CD4-positive, alpha-beta T cell treated with Interleukin-4 for 4 hours (primary cell): ENCODE data around the gene HIVEP3.

Experiments
- DNase-seq: peaks from one replicate; pipeline ENCODE4 v3.0.0-alpha.2; 2020

HIVEP3 gene

DNA sequence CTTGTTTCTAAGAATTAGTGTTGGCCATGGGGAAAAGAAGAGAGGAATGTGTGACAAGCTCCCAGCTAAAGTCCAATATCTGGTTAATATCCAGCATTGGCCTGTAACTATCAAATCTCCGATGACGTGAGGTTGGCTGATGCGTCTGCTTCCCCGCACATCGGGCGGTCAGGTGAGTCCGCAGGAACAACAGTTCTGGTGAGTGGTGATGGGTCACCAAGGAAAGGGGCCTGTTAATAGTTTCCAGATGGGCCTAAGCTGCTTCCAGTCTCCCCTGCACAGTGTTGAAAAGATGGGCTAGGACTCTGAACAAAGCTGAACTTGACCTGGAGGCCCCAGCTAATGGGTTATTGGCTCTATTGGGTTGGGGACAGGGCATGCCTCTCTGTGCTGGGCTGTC lies 241.1 kb downstream of the HIVEP3 start:
- no peak for DNase-seq

- no peak for DNase-seq
Observed at GRCh38 chr1:41675401-41675800, 243.3 kb downstream of the HIVEP3 start.

DNA sequence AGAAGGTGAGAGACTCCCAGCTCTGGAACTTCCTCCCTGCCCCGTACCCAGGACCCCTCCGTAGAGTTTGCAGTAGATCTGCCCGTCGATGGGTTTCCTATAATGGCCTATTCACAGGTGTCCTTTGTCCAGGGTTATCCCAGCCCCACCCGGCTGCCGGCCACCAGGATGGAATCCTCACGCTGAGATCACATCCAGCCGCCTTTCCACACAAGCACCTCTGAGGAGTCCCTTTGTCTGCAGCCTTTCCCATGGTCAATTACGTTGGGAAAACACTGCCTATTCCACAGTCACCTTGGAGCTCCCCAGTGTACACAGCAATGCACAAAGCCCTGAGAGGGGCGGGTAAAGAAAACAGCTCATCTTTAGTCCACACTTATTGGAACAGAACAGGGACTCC lies 244.2 kb downstream of the HIVEP3 start:
- no peak for DNase-seq

GRCh38 chr1:41673806-41674205 lies 244.9 kb downstream of the HIVEP3 start:
- DNase-seq: peak; percentile 75

DNA sequence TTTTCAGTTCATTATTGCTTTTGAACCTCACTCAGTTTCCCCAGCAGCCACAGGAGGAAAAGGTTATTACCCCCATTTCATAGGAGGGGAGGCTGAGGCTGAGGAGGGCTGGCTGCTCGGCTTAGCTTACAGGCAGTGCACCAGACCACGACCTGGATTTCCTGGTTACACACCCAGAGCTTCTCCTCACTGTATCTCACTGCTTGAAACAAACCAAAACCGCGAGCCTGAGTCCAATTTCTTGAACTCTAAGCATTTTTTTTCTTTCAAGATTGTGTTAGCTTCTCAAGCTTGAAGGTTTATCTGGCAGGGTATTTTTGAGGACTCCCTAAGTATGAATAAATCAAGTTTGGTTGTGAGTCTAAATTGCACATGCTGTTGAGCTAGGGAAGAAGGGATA lies 245.3 kb downstream of the HIVEP3 start:
- peak; percentile 83 for DNase-seq

DNA sequence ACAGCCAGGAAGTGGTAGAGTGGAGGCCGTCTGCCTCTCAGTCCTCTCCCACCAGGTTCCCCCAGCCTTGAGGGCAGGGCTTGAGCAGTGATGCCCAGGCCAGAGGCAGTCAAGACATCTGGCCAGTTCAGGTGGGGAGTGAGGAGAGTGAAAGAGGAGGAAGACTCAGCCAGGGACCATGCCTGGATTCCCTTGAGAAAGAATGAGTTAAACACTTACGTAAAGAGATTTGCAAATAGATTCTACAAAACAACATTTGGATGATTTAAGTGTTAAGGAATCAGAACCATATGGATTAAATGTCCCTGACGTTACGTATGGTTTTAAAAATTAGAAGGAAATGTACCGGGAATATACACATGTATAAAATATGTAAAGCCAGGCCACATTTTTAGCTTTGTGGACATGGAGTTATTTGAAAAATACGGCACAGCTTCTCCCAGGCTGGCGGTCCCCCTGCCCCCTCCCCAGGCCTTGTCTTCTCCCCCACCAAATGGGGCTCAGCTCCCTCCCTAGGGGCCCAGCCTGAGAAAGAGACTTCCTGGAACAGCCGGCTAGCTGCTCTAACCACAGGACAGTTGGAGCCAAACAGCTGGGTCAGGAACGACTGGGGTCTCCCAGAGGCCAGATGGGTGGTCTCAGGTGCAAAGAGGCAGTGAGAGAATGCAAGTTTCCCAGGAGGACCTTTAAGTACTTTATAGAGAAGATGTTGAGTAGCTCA lies 245.9 kb downstream of the HIVEP3 start:
- DNase-seq: no peak

GRCh38 chr1:41672173-41672572 lies 246.5 kb downstream of the HIVEP3 start:
- DNase-seq: no peak

- no peak for DNase-seq
Observed at GRCh38 chr1:41671116-41671755, 247.5 kb downstream of the HIVEP3 start.

GRCh38 chr1:41670217-41670957 lies 248.3 kb downstream of the HIVEP3 start:
- DNase-seq: no peak

GRCh38 chr1:41668967-41669366 lies 249.8 kb downstream of the HIVEP3 start:
- no peak for DNase-seq

GRCh38 chr1:41668054-41668660 lies 250.6 kb downstream of the HIVEP3 start:
- DNase-seq: no peak

GRCh38 chr1:41666981-41667631 lies 251.6 kb downstream of the HIVEP3 start:
- DNase-seq: peak; percentile 85

DNA sequence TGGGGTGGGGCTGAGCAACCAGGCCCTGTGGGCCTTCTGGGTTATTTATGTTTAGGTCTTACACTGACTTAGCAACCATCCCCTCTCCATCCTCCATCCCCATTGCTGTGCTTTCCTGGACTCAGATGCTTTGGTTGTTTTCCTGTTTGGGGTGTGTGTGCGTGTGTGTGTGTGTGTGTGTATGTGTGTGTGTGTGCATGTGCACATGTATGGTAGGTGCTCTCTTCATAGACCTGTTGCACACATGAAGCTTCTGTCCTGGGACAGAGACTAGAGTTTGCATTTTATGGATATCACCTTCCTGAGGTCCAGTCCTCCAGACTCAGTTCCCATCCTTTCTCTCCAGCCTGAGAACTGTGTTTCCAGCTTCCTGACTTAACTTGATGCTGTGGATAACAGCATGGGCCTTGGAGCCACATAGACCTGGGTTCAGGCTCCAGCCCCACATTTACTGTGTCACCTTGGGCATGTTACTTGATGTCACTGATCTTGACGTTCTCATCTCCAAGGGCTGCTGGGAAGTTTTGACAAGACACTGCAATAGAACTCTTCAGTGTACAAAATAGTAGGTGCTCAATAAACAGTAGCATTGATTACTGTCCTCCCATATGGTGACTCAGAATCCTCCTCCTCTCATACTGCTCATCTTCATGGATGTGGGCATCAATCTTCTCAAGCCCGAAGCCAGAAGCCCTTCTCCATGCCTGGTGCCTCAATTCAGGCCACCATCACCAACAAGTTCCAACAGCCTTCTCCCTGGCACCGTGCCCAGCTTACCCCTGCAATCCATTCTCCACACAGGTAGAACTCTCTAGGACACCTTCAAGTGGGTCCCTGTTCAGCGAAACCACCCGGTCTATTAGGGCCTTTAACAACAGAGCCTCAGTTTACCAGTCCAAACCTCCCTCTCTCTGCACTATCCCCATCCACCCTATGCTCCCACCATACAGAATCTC lies 252.5 kb downstream of the HIVEP3 start:
- DNase-seq: no peak

- no peak for DNase-seq
Observed at GRCh38 chr1:41664861-41665640, 253.7 kb downstream of the HIVEP3 start.

- no peak for DNase-seq
Observed at GRCh38 chr1:41663671-41664400, 254.9 kb downstream of the HIVEP3 start.

GRCh38 chr1:41662765-41663437 lies 255.8 kb downstream of the HIVEP3 start:
- no peak for DNase-seq

GRCh38 chr1:41662061-41662764 lies 256.5 kb downstream of the HIVEP3 start:
- peak; percentile 79 for DNase-seq

DNA sequence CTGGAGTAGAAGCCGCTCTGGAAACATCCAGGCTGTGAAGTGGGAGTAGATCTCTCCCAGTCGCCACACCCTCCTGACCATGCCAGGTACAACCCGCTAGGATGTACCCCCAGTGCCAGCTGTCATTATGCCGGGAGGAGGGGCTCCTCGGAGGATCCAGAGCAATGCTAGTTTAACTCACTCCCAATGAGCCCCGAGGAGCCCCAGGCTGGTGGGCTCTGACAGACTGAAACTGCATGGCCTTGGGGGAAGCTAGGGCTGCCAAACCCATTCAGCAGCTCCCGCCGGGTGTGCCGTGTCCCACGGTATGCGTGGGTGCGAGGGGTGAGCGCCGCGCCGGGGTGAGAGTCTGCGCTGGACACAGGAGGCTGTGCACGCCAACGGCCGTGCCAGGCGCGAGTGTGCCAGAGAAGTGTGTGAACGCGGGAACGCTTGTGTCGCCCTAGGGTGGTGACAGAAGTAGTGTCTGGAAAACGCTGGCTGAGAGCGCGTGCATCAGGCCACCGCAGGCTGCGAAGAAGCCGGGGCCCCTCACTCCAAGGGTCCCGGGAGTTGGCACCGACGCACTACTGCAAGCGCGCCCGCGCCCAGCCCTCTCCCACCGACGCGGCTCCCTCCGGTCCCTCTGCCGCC lies 257.2 kb downstream of the HIVEP3 start:
- no peak for DNase-seq
